GM18868 (cell line): ENCODE results near the gene PELI3.
A peak's percentile ranks its signal among the peaks of the same experiment; 100 is the strongest.

ENCODE experiments used
- ATAC-seq: cut with Tn5 transposase; IDR thresholded peaks from one replicate; pipeline ENCODE4 v1.9.1; 2021; ENCODE audit warnings: mild to moderate bottlenecking, moderate library complexity; ENCODE audit not compliant: unreplicated experiment

Gene PELI3

GRCh38 chr11:66473608-66474515 is 7.2 kb downstream of the PELI3 start:
- ATAC-seq, result no peak

DNA sequence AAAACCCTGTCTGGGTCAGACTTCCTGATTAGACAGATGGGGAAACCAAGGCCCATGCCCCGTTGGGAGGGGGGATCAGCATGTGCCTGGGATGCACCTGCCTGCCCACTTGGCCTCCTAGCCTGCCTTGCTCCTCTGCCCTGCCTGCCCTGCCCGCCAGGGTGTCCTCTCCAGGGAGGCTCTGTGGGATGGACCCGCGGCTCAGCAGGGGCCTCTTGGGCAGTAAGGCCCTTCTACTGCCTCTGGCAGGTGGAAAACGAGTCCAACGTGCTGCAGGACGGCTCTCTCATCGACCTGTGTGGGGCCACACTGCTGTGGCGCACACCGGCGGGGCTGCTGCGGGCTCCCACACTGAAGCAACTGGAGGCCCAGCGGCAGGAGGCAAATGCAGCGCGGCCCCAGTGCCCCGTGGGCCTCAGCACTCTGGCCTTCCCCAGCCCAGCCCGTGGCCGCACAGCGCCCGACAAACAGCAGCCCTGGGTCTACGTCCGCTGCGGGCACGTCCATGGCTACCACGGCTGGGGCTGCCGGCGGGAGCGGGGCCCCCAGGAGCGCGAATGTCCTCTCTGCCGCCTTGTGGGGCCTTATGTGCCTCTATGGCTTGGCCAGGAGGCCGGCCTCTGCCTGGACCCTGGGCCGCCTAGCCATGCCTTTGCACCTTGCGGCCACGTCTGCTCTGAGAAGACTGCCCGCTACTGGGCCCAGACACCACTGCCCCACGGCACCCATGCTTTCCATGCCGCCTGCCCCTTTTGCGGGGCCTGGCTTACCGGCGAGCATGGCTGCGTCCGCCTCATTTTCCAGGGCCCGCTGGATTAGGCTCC is 8.9 kb downstream of the PELI3 start:
- no peak for ATAC-seq

DNA sequence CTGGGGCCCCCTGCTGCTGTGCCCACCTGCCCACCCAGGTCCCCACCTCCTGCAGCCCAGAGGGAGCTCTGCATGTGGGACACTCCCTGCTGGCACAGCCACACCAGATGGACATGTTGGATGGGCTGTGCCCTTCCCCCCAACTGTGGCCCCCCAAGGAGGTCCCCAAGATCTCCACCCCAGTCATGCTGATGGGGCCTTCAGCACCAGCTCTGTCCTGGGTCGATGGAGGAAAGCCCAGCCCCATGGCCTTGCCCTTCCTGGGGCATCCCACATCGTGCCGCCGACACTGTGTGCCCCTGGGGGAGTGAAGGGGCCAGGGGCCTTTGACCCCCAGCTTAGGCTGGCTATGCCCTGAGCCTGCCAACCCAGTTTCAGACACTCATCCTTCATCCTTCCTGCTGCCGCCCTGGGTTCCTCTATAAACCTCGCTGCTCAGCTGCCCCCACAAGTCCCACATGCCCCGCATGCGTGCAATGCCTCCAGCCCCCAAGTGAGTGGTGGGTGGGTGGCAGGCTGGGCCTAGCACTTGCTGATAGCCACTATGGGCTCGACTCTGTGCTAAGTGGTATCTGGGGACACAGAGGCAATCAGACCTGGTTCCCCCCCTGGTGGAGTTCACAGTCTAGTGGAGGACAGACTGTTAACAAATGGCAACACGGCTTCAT is 9.6 kb downstream of the PELI3 start:
- no peak for ATAC-seq

DNA sequence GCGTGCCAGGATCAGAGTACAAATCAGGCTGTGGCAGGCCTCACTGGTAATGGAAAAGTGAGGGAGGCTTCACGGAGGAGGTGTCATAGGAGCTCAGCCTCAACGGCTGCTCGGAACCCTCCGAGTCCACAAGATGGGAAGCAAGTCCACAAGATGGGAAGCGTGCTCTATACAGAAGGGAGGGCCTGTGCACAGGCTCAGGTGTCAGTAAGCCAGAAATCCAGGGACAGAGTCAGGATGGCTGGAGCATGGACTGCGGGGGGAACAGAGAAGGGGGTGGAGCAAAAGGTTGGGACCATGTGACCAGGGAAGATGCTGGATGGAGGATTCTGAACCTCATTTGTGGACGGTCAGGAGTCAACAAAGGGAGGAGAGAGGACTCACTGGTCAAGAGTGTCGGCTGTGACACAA is 10.1 kb downstream of the PELI3 start:
- ATAC-seq, result no peak

GRCh38 chr11:66477263-66478201 is 10.8 kb downstream of the PELI3 start:
- no peak for ATAC-seq

DNA sequence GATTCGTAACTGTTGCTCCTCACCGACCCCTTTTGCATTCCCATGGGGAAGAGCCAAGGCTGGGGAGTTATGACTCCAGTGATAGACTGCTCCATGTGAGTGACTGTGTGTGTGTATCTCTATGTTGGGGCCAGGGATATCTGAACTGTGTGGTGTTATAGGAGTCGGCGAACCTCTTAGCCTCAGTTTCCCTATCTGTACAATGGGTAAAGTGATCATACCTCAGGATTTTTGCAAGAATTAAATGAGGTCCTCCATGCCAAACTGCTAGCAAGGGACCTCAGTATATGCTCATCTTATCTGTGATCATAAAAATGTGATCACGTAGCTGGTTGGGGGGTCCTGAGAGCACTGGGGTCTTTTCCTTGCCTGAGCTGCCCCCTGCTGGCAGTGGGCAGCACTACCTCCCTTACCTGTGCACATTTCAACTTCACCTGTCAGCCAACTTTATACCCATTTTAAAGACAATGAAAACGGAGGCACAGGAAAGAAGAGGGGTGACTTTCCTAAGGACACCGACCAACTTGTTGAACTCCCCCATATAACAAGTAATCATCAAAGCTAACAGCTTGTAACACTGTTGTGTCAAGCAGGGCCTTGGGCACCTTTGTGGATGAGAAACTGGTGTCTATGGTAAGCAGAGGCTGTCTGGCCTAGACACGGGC is 12.2 kb downstream of the PELI3 start:
- no peak for ATAC-seq

GRCh38 chr11:66479394-66480116 is 12.8 kb downstream of the PELI3 start:
- no peak for ATAC-seq

DNA sequence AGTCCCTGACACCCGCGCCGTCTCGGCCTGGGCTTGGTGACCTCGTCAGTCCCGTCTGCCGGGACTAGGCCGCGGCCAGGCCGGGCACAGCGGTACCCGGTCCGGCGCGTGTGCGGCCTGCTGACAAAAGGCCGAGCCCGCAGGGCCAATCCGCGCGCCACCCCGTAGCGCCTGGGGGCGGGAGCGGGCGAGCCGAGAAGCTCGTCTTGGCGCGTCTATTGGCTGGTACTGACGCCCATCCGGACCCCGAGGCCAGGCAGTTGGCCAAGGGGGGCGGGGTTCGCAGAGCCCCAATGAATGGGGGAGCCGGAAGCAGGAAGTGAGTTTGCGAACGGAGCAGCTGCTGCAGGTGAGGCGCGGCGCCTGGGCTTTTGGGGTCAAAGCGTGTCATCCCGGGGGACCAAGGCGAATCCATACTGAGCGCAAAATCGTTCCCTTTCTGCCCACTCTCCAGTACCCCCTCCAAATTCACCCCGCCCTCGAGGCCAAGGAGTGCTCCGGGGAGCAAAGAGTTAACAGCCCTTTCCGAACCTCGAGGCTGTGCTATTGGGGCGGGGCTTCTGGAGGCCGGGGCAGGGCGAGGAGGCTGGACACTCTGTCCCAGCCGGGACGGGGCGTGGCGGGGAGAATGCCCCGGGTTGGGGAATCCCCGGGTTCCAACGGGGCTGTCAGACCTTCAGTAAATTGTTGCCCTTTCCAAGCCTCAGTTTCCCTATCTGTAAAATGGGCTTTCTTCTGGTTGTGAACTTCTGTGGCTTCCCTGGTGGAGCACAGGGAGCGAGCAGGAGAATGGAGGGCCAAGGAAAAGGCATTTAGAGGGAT is 13.6 kb downstream of the PELI3 start, which contains the start of gene DPP3:
TSS of gene DPP3 (plus strand) at position 318 of the 822 bp plus-strand sequence. CDS start 1,767 bp downstream, outside the sequence.
- ATAC-seq, result peak; percentile 85

DNA sequence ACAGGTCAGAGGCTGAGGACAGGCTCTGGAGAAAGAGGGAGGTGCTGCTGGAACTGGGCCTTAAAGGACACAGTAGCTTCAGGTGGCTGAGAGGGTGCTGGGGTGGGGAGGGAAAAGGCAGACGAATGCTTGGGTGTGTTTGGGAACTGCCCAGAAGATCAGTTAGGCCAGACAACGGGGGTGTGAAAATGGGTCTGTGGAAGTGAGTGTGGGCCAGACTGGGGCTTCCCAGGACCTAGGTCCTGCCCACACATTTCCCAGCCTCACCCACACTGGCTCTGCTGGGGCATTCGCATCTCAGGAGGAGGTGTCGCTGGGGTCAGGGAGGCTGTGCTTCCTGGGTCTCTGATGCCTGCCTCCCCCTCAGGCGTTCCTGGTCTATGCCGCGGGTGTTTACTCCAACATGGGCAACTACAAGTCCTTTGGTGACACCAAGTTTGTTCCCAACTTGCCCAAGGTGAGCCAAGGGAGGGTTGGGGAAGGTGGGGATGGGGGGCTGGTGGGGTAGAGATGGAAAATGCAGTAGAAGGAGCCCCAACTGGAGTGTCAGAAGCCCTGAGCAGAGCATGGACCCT is 18.2 kb downstream of the PELI3 start:
- ATAC-seq, result no peak

DNA sequence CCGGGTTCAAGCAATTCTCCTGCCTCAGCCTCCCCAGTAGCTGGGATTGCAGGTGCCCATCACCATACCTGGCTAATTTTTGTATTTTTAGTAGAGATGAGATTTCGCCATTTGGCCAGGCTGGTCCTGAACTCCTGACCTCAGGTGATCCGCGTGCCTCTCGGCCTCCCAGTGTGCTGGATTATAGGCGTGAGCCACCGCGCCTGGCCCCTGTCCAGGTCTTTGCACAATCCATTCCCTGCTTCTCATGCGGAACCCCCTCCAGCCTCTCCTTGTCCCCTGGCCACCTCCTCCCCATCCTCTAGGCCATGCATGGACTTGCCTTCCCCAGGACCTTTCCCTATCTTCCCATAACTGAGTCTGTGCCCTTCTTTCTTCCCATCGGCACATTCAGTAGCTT is 22.3 kb downstream of the PELI3 start:
- ATAC-seq, result no peak

DNA sequence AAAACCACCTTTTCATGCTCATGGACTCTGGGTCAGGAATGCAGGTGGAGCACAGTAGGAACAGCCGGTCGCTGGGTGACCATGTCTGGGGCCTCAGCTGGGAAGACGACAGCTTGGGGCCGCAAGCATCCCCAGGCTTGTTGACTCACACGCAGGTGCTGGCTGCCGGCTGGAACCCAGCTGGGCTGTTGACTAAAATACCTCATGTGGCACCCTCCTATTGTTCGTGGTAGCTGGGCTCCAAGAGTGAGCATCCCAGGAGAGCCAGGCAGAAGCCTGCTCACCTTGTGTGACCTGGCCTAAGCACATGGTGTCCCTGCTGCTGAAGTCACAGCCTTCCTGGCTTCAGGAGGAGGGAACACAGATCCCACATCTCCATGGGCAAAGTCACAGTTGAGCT is 22.9 kb downstream of the PELI3 start:
- no peak for ATAC-seq

DNA sequence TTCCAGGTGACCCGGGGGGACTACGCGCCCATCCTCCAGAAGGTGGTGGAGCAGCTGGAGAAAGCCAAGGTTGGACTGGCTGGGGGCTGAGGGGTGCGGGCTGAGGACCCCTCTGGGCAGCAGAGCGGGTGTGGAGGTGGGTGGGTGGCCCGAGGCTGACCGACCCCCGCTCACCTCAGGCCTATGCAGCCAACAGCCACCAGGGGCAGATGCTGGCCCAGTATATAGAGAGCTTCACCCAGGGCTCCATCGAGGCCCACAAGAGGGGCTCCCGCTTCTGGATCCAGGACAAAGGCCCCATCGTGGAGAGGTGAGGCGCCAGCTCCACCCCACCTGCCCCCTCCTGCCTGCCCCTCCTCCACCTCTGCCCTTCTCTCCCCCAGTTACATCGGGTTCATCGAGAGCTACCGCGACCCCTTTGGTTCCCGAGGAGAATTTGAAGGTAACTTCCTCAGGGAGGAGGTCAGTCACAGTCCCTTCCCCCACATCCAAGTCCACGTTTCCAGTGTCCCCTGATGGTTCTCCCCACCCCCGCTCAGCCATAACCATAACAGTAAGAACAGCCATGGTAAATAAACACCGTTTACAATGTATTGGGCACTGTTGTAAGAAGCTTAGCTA is 24.7 kb downstream of the PELI3 start:
- ATAC-seq, result no peak

- ATAC-seq, result no peak
Observed at GRCh38 chr11:66492161-66492865, 25.6 kb downstream of the PELI3 start.

DNA sequence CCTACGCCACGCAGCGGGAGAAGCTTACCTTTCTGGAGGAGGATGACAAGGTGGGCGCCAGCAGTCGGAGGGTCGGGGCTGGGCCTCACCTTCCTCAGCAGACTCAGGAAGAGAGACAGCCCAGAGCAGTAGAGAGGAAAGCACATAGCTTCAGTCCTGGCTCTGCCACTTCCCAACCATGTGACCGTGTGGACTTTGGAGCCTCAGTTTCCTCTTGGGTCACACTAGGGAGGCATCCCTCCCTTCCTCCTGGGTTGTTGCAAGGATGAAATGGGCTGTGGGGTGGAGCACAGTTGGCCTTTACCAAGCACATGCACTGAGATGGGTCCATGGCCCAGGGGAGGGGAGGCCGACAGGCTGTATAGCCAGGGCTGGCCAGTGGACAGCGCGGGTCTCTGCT is 26.4 kb downstream of the PELI3 start:
- ATAC-seq, result no peak

DNA sequence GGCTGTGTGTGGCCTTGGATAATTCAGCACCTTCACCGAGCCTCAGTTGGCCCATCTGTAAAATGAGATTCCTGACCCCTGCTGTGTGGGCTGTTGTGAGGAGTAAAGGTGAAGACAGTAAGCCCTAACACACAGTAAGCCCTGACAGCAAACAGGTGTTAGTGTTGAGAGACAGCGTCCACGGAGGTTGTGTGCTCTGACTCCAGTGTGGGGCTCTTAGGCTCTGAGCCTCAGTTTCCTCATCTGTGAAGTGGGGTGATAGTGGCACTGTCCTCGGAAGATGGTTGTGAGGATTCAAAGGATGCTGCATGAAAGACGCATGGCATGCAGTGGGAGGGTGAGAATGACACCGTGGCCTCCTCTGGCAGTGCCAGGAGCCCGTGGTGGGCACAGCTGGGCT is 27.8 kb downstream of the PELI3 start:
- ATAC-seq, result no peak

DNA sequence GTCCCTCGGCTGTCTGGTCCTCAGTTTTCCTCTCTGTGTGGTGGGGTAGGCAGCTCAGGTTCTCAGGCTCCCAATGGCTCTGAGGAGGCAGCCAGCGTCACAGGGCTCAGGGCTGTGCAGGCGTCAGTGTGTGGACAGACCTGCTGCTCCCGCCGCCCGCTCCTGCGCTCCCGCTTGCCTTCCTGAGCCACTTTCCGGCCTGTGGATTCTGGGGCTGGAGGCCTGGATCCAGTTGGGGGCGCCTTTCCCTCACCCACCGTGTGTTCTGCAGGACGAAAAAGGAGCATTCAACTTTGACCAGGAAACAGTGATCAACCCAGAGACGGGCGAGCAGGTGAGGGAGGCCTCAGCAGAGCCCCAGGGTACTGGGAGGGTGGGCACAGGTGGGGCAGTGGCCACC is 28.2 kb downstream of the PELI3 start:
- ATAC-seq, result no peak

- ATAC-seq, result no peak
Observed at GRCh38 chr11:66495401-66495854, 28.7 kb downstream of the PELI3 start.
